SH-SY5Y (cell line): ENCODE measurements around the gene AFTPH.

Experiments
- GATA2 ChIP-seq: IDR thresholded peaks from 2 replicates; pipeline ENCODE4 v1.6.1; 2011; ENCODE audit warnings: mild to moderate bottlenecking, low read depth, low read length
- GATA3 ChIP-seq: IDR thresholded peaks from 2 replicates; pipeline ENCODE4 v1.6.1; 2011; ENCODE audit warnings: low read depth, mild to moderate bottlenecking, low read length, moderate library complexity

Gene AFTPH

GRCh38 chr2:64523666-64524603 lies at the start of gene AFTPH:
TSS of gene AFTPH (plus strand) at chr2:64524328. CDS start at chr2:64551475, 27,147 bp downstream.
- TF ChIP-seq GATA3 (no peak), GATA2 (no peak)

- TF ChIP-seq GATA3 (no peak), GATA2 (no peak)
Observed at GRCh38 chr2:64474636-64475035, 49.5 kb upstream of the AFTPH start.

- no peak for TF ChIP-seq GATA2
- no peak for TF ChIP-seq GATA3
Observed at GRCh38 chr2:64477037-64477436, 47.1 kb upstream of the AFTPH start.

- no peak for TF ChIP-seq GATA2
Observed at GRCh38 chr2:64477979-64478378, 46.1 kb upstream of the AFTPH start.

GRCh38 chr2:64478502-64479230 lies 45.5 kb upstream of the AFTPH start:
- TF ChIP-seq GATA3: no peak

- TF ChIP-seq GATA3 (no peak), GATA2 (no peak)
Observed at GRCh38 chr2:64479259-64480117, 44.6 kb upstream of the AFTPH start.

GRCh38 chr2:64481665-64482064 lies 42.5 kb upstream of the AFTPH start:
- TF ChIP-seq GATA2 (no peak), GATA3 (no peak)

- TF ChIP-seq GATA2: no peak
Observed at GRCh38 chr2:64482243-64482642, 41.9 kb upstream of the AFTPH start.

GRCh38 chr2:64482765-64483504 lies 41.2 kb upstream of the AFTPH start:
- TF ChIP-seq GATA2 (peak; percentile 45; the same call in 1 of the 2 replicates), GATA3 (no peak)

GRCh38 chr2:64485331-64485730 lies 38.8 kb upstream of the AFTPH start:
- TF ChIP-seq GATA3: no peak
- no peak for TF ChIP-seq GATA2

- TF ChIP-seq GATA3 (no peak), GATA2 (no peak)
Observed at GRCh38 chr2:64485961-64486360, 38.2 kb upstream of the AFTPH start.

GRCh38 chr2:64487256-64488049 lies 36.7 kb upstream of the AFTPH start:
- TF ChIP-seq GATA3 (no peak), GATA2 (no peak)
